H1 (cell line): ENCODE data around the gene IL31RA. TPM values are rescaled to one million over a fixed set of nuclear protein-coding genes. Genes with fewer than 3 reads are reported as not detected.

Experiments
- CTCF ChIA-PET: fragments of 300-600 bp; sonication (Branson Sonifier 250); formaldehyde crosslinking; loops from one replicate; lab custom pipeline; 2021; ENCODE audit not compliant: partially characterized antibody; lab: Charles Lee
- POLR2A ChIA-PET: fragments of 300-600 bp; sonication (Branson Sonifier 250); formaldehyde crosslinking; loops from one replicate; lab custom pipeline; 2021; ENCODE audit warnings: inconsistent platforms; ENCODE audit not compliant: partially characterized antibody; lab: Charles Lee
- DNase-seq, 2 experiments: peaks; one replicate each; pipeline versions ENCODE4 v3.0.0 to v3.0.0-alpha.2; 2010 to 2022; ENCODE audit warnings: low spot score in 2 of 2, low read depth in 1 of 2, mixed read lengths in 1 of 2
- FAIRE-seq: peaks from 2 replicates; lab custom pipeline; 2011; peaks lifted over from hg19 to GRCh38; lab: Jason Lieb, UNC
- H2AFZ ChIP-seq: 2 replicates; pipeline ENCODE4 v1.8.1; 2012; ENCODE audit warnings: low read length, inconsistent platforms
- H2AK5ac ChIP-seq: 2 replicates; pipeline ENCODE4 v1.6.1; 2013; ENCODE audit warnings: low read depth, low read length
- H2BK120ac ChIP-seq: replicated peaks from 2 replicates; pipeline ENCODE3; 2013; ENCODE audit warnings: low read depth, low read length, inconsistent platforms
- H2BK12ac ChIP-seq: 2 replicates; pipeline ENCODE4 v1.6.1; 2013; ENCODE audit warnings: low read depth, low read length
- H2BK15ac ChIP-seq: 2 replicates; pipeline ENCODE4 v1.6.1; 2013; ENCODE audit warnings: low read length
- H2BK20ac ChIP-seq: 2 replicates; pipeline ENCODE4 v1.6.1; 2013; ENCODE audit warnings: low read length
- H2BK5ac ChIP-seq: 2 replicates; pipeline ENCODE4 v1.6.1; 2013; ENCODE audit warnings: low read depth, low read length
- H3K14ac ChIP-seq: 2 replicates; pipeline ENCODE4 v1.6.1; 2013; ENCODE audit warnings: inconsistent platforms; ENCODE audit not compliant: insufficient read length
- H3K18ac ChIP-seq: 2 replicates; pipeline ENCODE4 v1.6.1; 2013; ENCODE audit warnings: low read length; ENCODE audit errors: extremely low read depth
- H3K23ac ChIP-seq: 2 replicates; pipeline ENCODE4 v1.6.1; 2013; ENCODE audit warnings: inconsistent platforms; ENCODE audit not compliant: insufficient read length
- H3K23me2 ChIP-seq: 2 replicates; pipeline ENCODE4 v1.6.1; 2013; ENCODE audit warnings: low read depth, low read length
- H3K27ac ChIP-seq: 2 replicates; pipeline ENCODE4 v1.6.1; 2011; ENCODE audit warnings: low read depth, low read length, inconsistent platforms
- H3K27me3 ChIP-seq, 4 experiments: replicated peaks in 1 of 4; 1 replicate in 1 of 4; 2 replicates in 3 of 4; pipeline versions ENCODE4 v1.6.1 to v1.8.1; 2011 to 2013; ENCODE audit warnings: low read length in 3 of 4, mild to moderate bottlenecking in 3 of 4, inconsistent platforms in 2 of 4, mixed read lengths in 2 of 4, moderate library complexity in 1 of 4; ENCODE audit not compliant: control insufficient read depth in 3 of 4, insufficient read depth in 3 of 4; ENCODE audit errors: extremely low read depth in 1 of 4
- H3K36me3 ChIP-seq, 4 experiments: 2 replicates each; pipeline versions ENCODE4 v1.6.1 to v1.8.1; 2011 to 2013; ENCODE audit warnings: mild to moderate bottlenecking in 4 of 4, low read length in 3 of 4, moderate library complexity in 2 of 4, control low read depth in 1 of 4, inconsistent platforms in 1 of 4; ENCODE audit not compliant: insufficient read depth in 4 of 4, control insufficient read depth in 2 of 4
- H3K4ac ChIP-seq: replicated peaks from 2 replicates; pipeline ENCODE3; 2013; ENCODE audit warnings: low read length, low read depth, mixed read lengths, inconsistent platforms; ENCODE audit not compliant: insufficient read length
- H3K4me1 ChIP-seq, 4 experiments: replicated peaks in 1 of 4; 1 replicate in 1 of 4; 2 replicates in 3 of 4; pipeline versions ENCODE4 v1.6.1 to v1.8.1; 2011 to 2013; ENCODE audit warnings: low read length in 3 of 4, inconsistent platforms in 2 of 4, mixed read lengths in 1 of 4; ENCODE audit not compliant: insufficient read depth in 4 of 4, control insufficient read depth in 3 of 4
- H3K4me2 ChIP-seq, 2 experiments: 2 replicates each; pipeline versions ENCODE4 v1.6.1 to v1.8.1; 2011 to 2013; ENCODE audit warnings: low read depth in 2 of 2, low read length in 2 of 2, control low read depth in 1 of 2, inconsistent platforms in 1 of 2, mild to moderate bottlenecking in 1 of 2; ENCODE audit not compliant: insufficient read depth in 1 of 2
- H3K4me3 ChIP-seq, 4 experiments: fragments of 200-600, 300-600 bp in 1 of 4; sonication (generic), shearing (Covaris generic), sonication (Bioruptor Twin) in 1 of 4; 2 replicates each; pipeline versions ENCODE4 v1.5.1 to v1.8.1; 2011 to 2016; ENCODE audit warnings: low read length in 4 of 4, low read depth in 3 of 4, control low read depth in 2 of 4, inconsistent platforms in 2 of 4, mild to moderate bottlenecking in 2 of 4, mixed read lengths in 1 of 4, moderate library complexity in 1 of 4; ENCODE audit not compliant: insufficient read depth in 2 of 4; ENCODE audit errors: extremely low read depth in 1 of 4
- H3K56ac ChIP-seq: replicated peaks from 2 replicates; pipeline ENCODE3; 2013; ENCODE audit warnings: low read depth, mild to moderate bottlenecking, mixed read lengths, low read length, inconsistent platforms; ENCODE audit not compliant: insufficient read length
- H3K79me1 ChIP-seq: 2 replicates; pipeline ENCODE4 v1.6.1; 2013; ENCODE audit warnings: low read depth, low read length, control low read depth
- H3K79me2 ChIP-seq, 2 experiments: 2 replicates each; pipeline versions ENCODE4 v1.6.1 to v1.8.1; 2012 to 2013; ENCODE audit warnings: low read length in 2 of 2, mild to moderate bottlenecking in 2 of 2, inconsistent platforms in 1 of 2; ENCODE audit not compliant: insufficient read depth in 2 of 2, control insufficient read depth in 1 of 2
- H3K9ac ChIP-seq, 4 experiments: replicated peaks in 1 of 4; 1 replicate in 1 of 4; 2 replicates in 3 of 4; pipeline versions ENCODE4 v1.6.1 to v1.8.1; 2011 to 2013; ENCODE audit warnings: low read depth in 3 of 4, low read length in 3 of 4, control low read depth in 2 of 4, mild to moderate bottlenecking in 2 of 4, moderate library complexity in 2 of 4, inconsistent platforms in 1 of 4; ENCODE audit errors: extremely low read depth in 1 of 4
- H3K9me3 ChIP-seq, 2 experiments: 2 replicates each; pipeline versions ENCODE4 v1.6.1 to v1.8.1; 2012 to 2013; ENCODE audit warnings: mild to moderate bottlenecking in 2 of 2, moderate library complexity in 2 of 2, control low read depth in 1 of 2, inconsistent platforms in 1 of 2, low read depth in 1 of 2, low read length in 1 of 2, mixed read lengths in 1 of 2; ENCODE audit not compliant: insufficient read depth in 2 of 2
- H4K20me1 ChIP-seq, 2 experiments: replicated peaks in 1 of 2; 2 replicates each; pipeline versions ENCODE3 to v1.8.1; 2011 to 2013; ENCODE audit warnings: inconsistent platforms in 2 of 2, low read length in 2 of 2, mild to moderate bottlenecking in 1 of 2; ENCODE audit not compliant: insufficient read depth in 2 of 2, control insufficient read depth in 1 of 2
- H4K5ac ChIP-seq: 2 replicates; pipeline ENCODE4 v1.6.1; 2013; ENCODE audit warnings: low read length, low read depth, mixed read lengths, inconsistent platforms; ENCODE audit not compliant: insufficient read length
- H4K8ac ChIP-seq: 2 replicates; pipeline ENCODE4 v1.8.0; 2013; ENCODE audit warnings: mild to moderate bottlenecking, moderate library complexity, low read length, inconsistent platforms; ENCODE audit not compliant: insufficient read depth; ENCODE audit errors: extremely low read depth
- H4K91ac ChIP-seq: replicated peaks from 2 replicates; pipeline ENCODE3; 2013; ENCODE audit warnings: low read length, mixed read lengths, inconsistent platforms; ENCODE audit not compliant: insufficient read length
- TEAD4 ChIP-seq: IDR thresholded peaks from 2 replicates; pipeline ENCODE4 v1.6.1; 2012; ENCODE audit warnings: low read depth, low read length, inconsistent platforms, mixed read lengths
- WGBS, 2 experiments: shearing (Covaris generic) in 1 of 2; methylation state at CpG; one replicate each; pipeline versions ENCODE4 v1.1.6 to v1.1.7; 2013 to 2015; ENCODE audit warnings: low lambda C conversion rate in 2 of 2, mixed read lengths in 2 of 2, inconsistent platforms in 1 of 2, low coverage in 1 of 2, missing lambda C conversion rate in 1 of 2; ENCODE audit not compliant: insufficient replicate concordance in 2 of 2, insufficient coverage in 1 of 2, insufficient read length in 1 of 2; ENCODE audit errors: extremely low coverage in 1 of 2, missing lambda C conversion rate in 1 of 2; 5-methylcytosine and 5-hydroxymethylcytosine counted together
- polyA plus RNA-seq, 7 experiments: library from polyadenylated mRNA; depleted of rRNA in 3 of 7; stranded (reverse) in 5 of 7; unstranded in 2 of 7; fragments of >200 nt in 5 of 7; fragments of 200-250 nt in 2 of 7; gene quantifications; 1 replicate in 5 of 7; 2 replicates in 1 of 7; 4 replicates in 1 of 7; pipeline versions ENCODE4 v1.2.1 to v1.2.3, GENCODE V29; 2011 to 2013; ENCODE audit warnings: missing spikeins in 2 of 7, mixed read lengths in 2 of 7
- total RNA-seq: library from RNA; stranded (reverse); fragmentation: NEBNext Ultra II Directional; extraction: Animal tissue kit (Norgen Biotek cat#: 25700); gene quantifications from 2 replicates; pipeline ENCODE4 v1.2.1, GENCODE V29; 2021

The IL31RA gene
- total and polyA plus RNA-seq, 2 of the 8 experiments (the other 6 are each of a cell fraction or from before 2014, with no cell fraction given): not detected

- no peak overlapping the region for H2AFZ ChIP-seq
- no peak overlapping the region for H2BK12ac ChIP-seq
- H3K79me2 ChIP-seq: no peaks in the 10 kb centered on the region
- H2BK120ac ChIP-seq: no peak overlapping the region
- no peaks in the 10 kb centered on the region for H4K20me1 ChIP-seq
- H3K4me3 ChIP-seq: no peak overlapping the region
- no peak overlapping the region for H3K4ac ChIP-seq
- H3K27me3 ChIP-seq: no peaks in the 10 kb centered on the region
- DNase-seq: peak in 1 of 2 experiments; percentile 35
- FAIRE-seq: no peak
- H3K9me3 ChIP-seq: no peaks in the 10 kb centered on the region
- WGBS, 2 experiments: 89% methylated on average over 17 of the region's 17 CpGs; no CpG with 5 or more reads in 1 of the 2 experiments
- TF ChIP-seq TEAD4: no peak
- no peaks in the 10 kb centered on the region for H3K36me3 ChIP-seq
- no peak overlapping the region for H4K5ac ChIP-seq
- no peak overlapping the region for H2BK20ac ChIP-seq
- 0 out of 2 replicates have a peak, but pooled peaks cover 2% of the 10 kb centered on the region for H3K23me2 ChIP-seq
- H3K23ac ChIP-seq: no peak overlapping the region
- ChIA-PET CTCF (no interaction called here), POLR2A (no interaction called here)
- no peak overlapping the region for H4K8ac ChIP-seq
- H3K27ac ChIP-seq: no peak overlapping the region
- H3K4me1 ChIP-seq: no peaks in the 10 kb centered on the region; a peak in 1 of 7 replicates
- H2BK5ac ChIP-seq: no peak overlapping the region
- H4K91ac ChIP-seq: no peak overlapping the region
- H3K79me1 ChIP-seq: no peaks in the 10 kb centered on the region
- no peak overlapping the region for H3K18ac ChIP-seq
- H2AK5ac ChIP-seq: no peak overlapping the region
- no peak overlapping the region for H2BK15ac ChIP-seq
- H3K4me2 ChIP-seq: no peak overlapping the region
- no peak overlapping the region for H3K9ac ChIP-seq
- no peak overlapping the region for H3K56ac ChIP-seq
- H3K14ac ChIP-seq: no peak overlapping the region
These were observed 67.2 kb downstream of the IL31RA start for GRCh38 chr5:55918087-55919035.
